ENCODE measurements around the gene CACNA1C. TPM values are rescaled to one million over a fixed set of nuclear protein-coding genes. Genes with fewer than 3 reads are reported as not detected.

CACNA1C gene
- total and polyA plus RNA-seq, 4 donors = 4.3 to 114 (median 46.3) TPM

- 95 to 96% methylated on average over 7 of the region's 7 CpGs for WGBS, 2 donors
- Histone ChIP-seq H3K4me1 (ENCODE audit: control insufficient read depth in 1 of 2, insufficient read depth in 2 of 2, low read length in 2 of 2) (peaks cover 9 to 18% of the 10 kb centered on the region in 2 donors), H3K27me3 (ENCODE audit: control insufficient read depth in 1 of 2, insufficient read depth in 2 of 2, low read length in 1 of 2) (no peaks in the 10 kb centered on the region), H3K9me3 (ENCODE audit: control insufficient read depth, low read length) (no peaks in the 10 kb centered on the region), H3K36me3 (ENCODE audit: control insufficient read depth in 1 of 2, insufficient read depth in 2 of 2, low read length in 1 of 2) (no peaks in the 10 kb centered on the region), H3K4me3 (ENCODE audit: low read length in 2 of 2) (no peak overlapping the region), H3K27ac (ENCODE audit: low read depth in 1 of 2, low read length in 2 of 2) (peak overlapping the region in 1 of 2 donors; percentile 39)
- intact Hi-C loops (cut with DNase I) = no loop called here
- DNase-seq (no peak), ATAC-seq (ENCODE audit: low FRiP score) (no peak)
Observed at GRCh38 chr12:2333491-2334195, 280.9 kb downstream of the CACNA1C start.

GRCh38 chr12:2334271-2334670 lies 281.5 kb downstream of the CACNA1C start:
- peak in 1 of 2 donors; percentile 76 for DNase-seq
- H3K36me3 ChIP-seq (ENCODE audit: control insufficient read depth in 1 of 2, insufficient read depth in 2 of 2, low read length in 1 of 2) = no peaks in the 10 kb centered on the region
- H3K27me3 ChIP-seq (ENCODE audit: control insufficient read depth in 1 of 2, insufficient read depth in 2 of 2, low read length in 1 of 2) = no peaks in the 10 kb centered on the region
- H3K27ac ChIP-seq (ENCODE audit: low read depth in 1 of 2, low read length in 2 of 2) = peak overlapping the region in 1 of 2 donors; percentile 39
- no peaks in the 10 kb centered on the region for H3K9me3 ChIP-seq (ENCODE audit: control insufficient read depth, low read length)
- H3K4me3 ChIP-seq (ENCODE audit: low read length in 2 of 2) = no peak overlapping the region
- ATAC-seq (ENCODE audit: low FRiP score) = no peak
- WGBS, 2 donors = 18 to 25% methylated on average over 6 of the region's 6 CpGs
- H3K4me1 ChIP-seq (ENCODE audit: control insufficient read depth in 1 of 2, insufficient read depth in 2 of 2, low read length in 2 of 2) = peaks cover 9 to 18% of the 10 kb centered on the region in 2 donors
- intact Hi-C loops (cut with DNase I) = no loop called here

DNA sequence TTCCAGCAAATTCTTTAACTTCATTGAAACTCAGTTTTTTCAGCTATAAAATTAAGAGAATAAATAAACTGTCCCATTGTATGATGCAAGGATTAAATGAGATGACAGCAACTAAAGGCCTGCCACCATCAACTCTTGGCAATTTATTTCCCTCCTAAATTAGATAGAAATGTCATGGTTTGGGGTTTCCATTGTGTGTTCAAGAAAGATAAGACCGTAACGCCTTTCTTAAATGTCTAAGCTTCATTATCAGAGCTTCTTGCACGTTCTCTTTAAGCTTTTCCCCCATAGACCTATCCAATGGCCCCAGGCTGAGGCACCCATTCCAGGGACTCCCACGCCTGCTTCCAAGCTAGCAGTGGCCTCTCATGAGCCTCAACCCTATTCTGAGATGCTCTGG lies 281.9 kb downstream of the CACNA1C start:
- H3K4me3 ChIP-seq (ENCODE audit: low read length in 2 of 2) = no peak overlapping the region
- no peaks in the 10 kb centered on the region for H3K9me3 ChIP-seq (ENCODE audit: control insufficient read depth, low read length)
- H3K4me1 ChIP-seq (ENCODE audit: control insufficient read depth in 1 of 2, insufficient read depth in 2 of 2, low read length in 2 of 2) = peaks cover 9 to 18% of the 10 kb centered on the region in 2 donors
- intact Hi-C loops (cut with DNase I) = loop anchor here in 1 of 2 donors (5.0 kb wide), 1 partner anchor 47 kb away; no protein-coding TSS in a partner anchor
- DNase-seq (no peak), ATAC-seq (ENCODE audit: low FRiP score) (no peak)
- H3K27ac ChIP-seq (ENCODE audit: low read depth in 1 of 2, low read length in 2 of 2) = peak overlapping the region in 1 of 2 donors; percentile 3
- H3K27me3 ChIP-seq (ENCODE audit: control insufficient read depth in 1 of 2, insufficient read depth in 2 of 2, low read length in 1 of 2) = no peaks in the 10 kb centered on the region
- no peaks in the 10 kb centered on the region for H3K36me3 ChIP-seq (ENCODE audit: control insufficient read depth in 1 of 2, insufficient read depth in 2 of 2, low read length in 1 of 2)
- WGBS, 2 donors = 86 to 90% methylated on average over 4 of the region's 4 CpGs

DNA sequence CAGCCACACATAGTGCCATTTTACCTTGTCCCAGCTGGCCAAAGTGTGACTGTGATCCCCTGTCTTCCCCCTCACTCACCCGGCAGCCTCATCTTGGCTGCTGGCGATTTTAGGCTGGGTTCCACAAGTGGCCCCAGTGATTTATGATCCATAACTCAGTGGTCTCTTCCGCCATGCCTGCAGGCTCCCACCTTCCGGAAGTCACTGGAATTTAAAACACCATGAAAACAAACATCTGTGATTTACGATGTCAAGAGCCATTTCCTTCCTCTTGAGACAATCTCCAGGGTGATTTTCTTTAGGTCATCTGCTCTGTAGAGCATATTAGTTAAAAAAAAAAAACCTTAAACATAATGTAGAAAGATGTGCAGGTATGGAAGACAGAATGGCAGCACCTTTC lies 282.3 kb downstream of the CACNA1C start:
- H3K27ac ChIP-seq (ENCODE audit: low read depth in 1 of 2, low read length in 2 of 2) = peak overlapping the region; percentile 3 to 7
- H3K36me3 ChIP-seq (ENCODE audit: control insufficient read depth in 1 of 2, insufficient read depth in 2 of 2, low read length in 1 of 2) = no peaks in the 10 kb centered on the region
- intact Hi-C loops (cut with DNase I) = loop anchor here in 1 of 2 donors (5.0 kb wide), 1 partner anchor 48 kb away; no protein-coding TSS in a partner anchor
- WGBS, 2 donors = 72 to 78% methylated on average over 5 of the region's 5 CpGs
- no peak for ATAC-seq (ENCODE audit: low FRiP score)
- H3K4me1 ChIP-seq (ENCODE audit: control insufficient read depth in 1 of 2, insufficient read depth in 2 of 2, low read length in 2 of 2) = peaks cover 9 to 18% of the 10 kb centered on the region in 2 donors
- no peaks in the 10 kb centered on the region for H3K9me3 ChIP-seq (ENCODE audit: control insufficient read depth, low read length)
- H3K27me3 ChIP-seq (ENCODE audit: control insufficient read depth in 1 of 2, insufficient read depth in 2 of 2, low read length in 1 of 2) = no peaks in the 10 kb centered on the region
- DNase-seq = no peak
- H3K4me3 ChIP-seq (ENCODE audit: low read length in 2 of 2) = no peak overlapping the region

- no peak for ATAC-seq (ENCODE audit: low FRiP score)
- DNase-seq = no peak
- H3K27ac ChIP-seq (ENCODE audit: low read depth in 1 of 2, low read length in 2 of 2) = peak overlapping the region in 1 of 2 donors; percentile 7
Observed at GRCh38 chr12:2335513-2335912, 282.7 kb downstream of the CACNA1C start.

GRCh38 chr12:2335916-2336315 lies 283.1 kb downstream of the CACNA1C start:
- no peaks in the 10 kb centered on the region for H3K36me3 ChIP-seq (ENCODE audit: control insufficient read depth in 1 of 2, insufficient read depth in 2 of 2, low read length in 1 of 2)
- H3K4me3 ChIP-seq (ENCODE audit: low read length in 2 of 2) = no peak overlapping the region
- 33% methylated on average over 3 of the region's 3 CpGs for WGBS, 2 donors
- peaks cover 9 to 18% of the 10 kb centered on the region in 2 donors for H3K4me1 ChIP-seq (ENCODE audit: control insufficient read depth in 1 of 2, insufficient read depth in 2 of 2, low read length in 2 of 2)
- peak overlapping the region in 1 of 2 donors; percentile 33 for H3K27ac ChIP-seq (ENCODE audit: low read depth in 1 of 2, low read length in 2 of 2)
- ATAC-seq (ENCODE audit: low FRiP score) (no peak), DNase-seq (no peak)
- intact Hi-C loops (cut with DNase I) = loop anchor here in 1 of 2 donors (5.0 kb wide), 1 partner anchor 49 kb away; no protein-coding TSS in a partner anchor
- H3K9me3 ChIP-seq (ENCODE audit: control insufficient read depth, low read length) = no peaks in the 10 kb centered on the region
- no peaks in the 10 kb centered on the region for H3K27me3 ChIP-seq (ENCODE audit: control insufficient read depth in 1 of 2, insufficient read depth in 2 of 2, low read length in 1 of 2)

More at GRCh38 chr12:2335513-2335912, 282.7 kb downstream of the CACNA1C start:
- Histone ChIP-seq H3K27me3 (ENCODE audit: control insufficient read depth in 1 of 2, insufficient read depth in 2 of 2, low read length in 1 of 2) (no peaks in the 10 kb centered on the region), H3K4me3 (ENCODE audit: low read length in 2 of 2) (no peak overlapping the region), H3K36me3 (ENCODE audit: control insufficient read depth in 1 of 2, insufficient read depth in 2 of 2, low read length in 1 of 2) (no peaks in the 10 kb centered on the region), H3K9me3 (ENCODE audit: control insufficient read depth, low read length) (no peaks in the 10 kb centered on the region), H3K4me1 (ENCODE audit: control insufficient read depth in 1 of 2, insufficient read depth in 2 of 2, low read length in 2 of 2) (peaks cover 9 to 18% of the 10 kb centered on the region in 2 donors)
- intact Hi-C loops (cut with DNase I) = loop anchor here in 1 of 2 donors (5.0 kb wide), 1 partner anchor 48 kb away; no protein-coding TSS in a partner anchor
- WGBS, 2 donors = 79 to 80% methylated on average over 3 of the region's 3 CpGs

DNA sequence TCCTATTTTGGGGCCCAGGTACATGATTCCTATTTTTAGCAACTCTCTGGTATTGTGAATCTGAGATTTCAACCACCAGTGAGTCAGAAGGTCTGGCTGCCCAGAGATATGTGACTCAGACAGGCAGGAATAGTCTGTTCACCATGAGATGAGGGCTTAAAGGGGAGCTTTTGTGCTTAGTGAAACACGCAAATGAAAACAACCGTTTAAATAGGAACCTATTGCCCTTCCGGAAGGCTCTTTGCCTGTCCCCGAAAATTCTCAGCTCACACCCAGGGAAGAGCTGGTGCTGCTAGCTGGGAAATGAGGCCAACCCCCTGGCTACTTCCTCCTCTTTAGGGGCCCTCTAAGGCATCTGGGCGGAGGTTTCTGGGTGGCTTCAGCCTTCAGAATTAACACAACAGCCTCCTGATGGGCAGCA lies 283.6 kb downstream of the CACNA1C start:
- H3K9me3 ChIP-seq (ENCODE audit: control insufficient read depth, low read length) = no peaks in the 10 kb centered on the region
- DNase-seq = peak; percentile 72 to 76
- 13 to 14% methylated on average over 5 of the region's 5 CpGs for WGBS, 2 donors
- peaks cover 9 to 18% of the 10 kb centered on the region in 2 donors for H3K4me1 ChIP-seq (ENCODE audit: control insufficient read depth in 1 of 2, insufficient read depth in 2 of 2, low read length in 2 of 2)
- H3K27ac ChIP-seq (ENCODE audit: low read depth in 1 of 2, low read length in 2 of 2) = peak overlapping the region; percentile 80 to 99
- peak; percentile 75 for ATAC-seq (ENCODE audit: low FRiP score)
- H3K4me3 ChIP-seq (ENCODE audit: low read length in 2 of 2) = no peak overlapping the region
- H3K27me3 ChIP-seq (ENCODE audit: control insufficient read depth in 1 of 2, insufficient read depth in 2 of 2, low read length in 1 of 2) = no peaks in the 10 kb centered on the region
- no peaks in the 10 kb centered on the region for H3K36me3 ChIP-seq (ENCODE audit: control insufficient read depth in 1 of 2, insufficient read depth in 2 of 2, low read length in 1 of 2)
- intact Hi-C loops (cut with DNase I) = loop anchor here in 1 of 2 donors (5.0 kb wide), 1 partner anchor 49 kb away; no protein-coding TSS in a partner anchor

- no peaks in the 10 kb centered on the region for H3K36me3 ChIP-seq (ENCODE audit: control insufficient read depth in 1 of 2, insufficient read depth in 2 of 2, low read length in 1 of 2)
- peaks cover 9 to 18% of the 10 kb centered on the region in 2 donors for H3K4me1 ChIP-seq (ENCODE audit: control insufficient read depth in 1 of 2, insufficient read depth in 2 of 2, low read length in 2 of 2)
- no peaks in the 10 kb centered on the region for H3K27me3 ChIP-seq (ENCODE audit: control insufficient read depth in 1 of 2, insufficient read depth in 2 of 2, low read length in 1 of 2)
- intact Hi-C loops (cut with DNase I) = loop anchor here in 1 of 2 donors (5.0 kb wide), 1 partner anchor 50 kb away; no protein-coding TSS in a partner anchor
- peak overlapping the region; percentile 80 to 99 for H3K27ac ChIP-seq (ENCODE audit: low read depth in 1 of 2, low read length in 2 of 2)
- no peaks in the 10 kb centered on the region for H3K9me3 ChIP-seq (ENCODE audit: control insufficient read depth, low read length)
- H3K4me3 ChIP-seq (ENCODE audit: low read length in 2 of 2) = no peak overlapping the region
- no peak for DNase-seq
- ATAC-seq (ENCODE audit: low FRiP score) = no peak
- WGBS, 2 donors = 85 to 86% methylated on average over 11 of the region's 11 CpGs
Observed at GRCh38 chr12:2337031-2338010, 284.5 kb downstream of the CACNA1C start.
